MM.1S (cell line): Measurements from ENCODE around the gene INSIG2.

Source experiments
- CTCF ChIP-seq: fragments of 300-600 bp; sonication (generic); IDR thresholded peaks from 2 replicates; pipeline ENCODE4 v1.5.1; 2016; ENCODE audit warnings: antibody characterized with exemption, low read length, mixed read lengths
- EZH2 ChIP-seq: fragments of 300-600 bp; sonication (generic); optimal IDR thresholded peaks from 2 replicates; pipeline ENCODE3; 2017; ENCODE audit warnings: low read depth, mild to moderate bottlenecking, antibody characterized with exemption, low read length, mixed read lengths

- TF ChIP-seq CTCF = no peak
- TF ChIP-seq EZH2 = no peak
Measured at GRCh38 chr2:118062669-118063068, 25.6 kb upstream of the INSIG2 start.
